Stomach (tissue), 9 donors: ENCODE results near the gene STRADA. TPM values are rescaled to one million over a fixed set of nuclear protein-coding genes. Genes with fewer than 3 reads are reported as not detected.
A peak's percentile ranks its signal among the peaks of the same experiment; 100 is the strongest.

Source experiments
- DNase-seq, 2 donors: peaks; one replicate each; pipeline versions ENCODE4 v3.0.0 to v3.0.0-alpha.2; 2013 to 2019
- H3K27ac ChIP-seq, 5 donors: fragments of 200-600 bp in 4 of 5; sonication (generic) in 4 of 5; one replicate each; pipeline ENCODE4 v1.5.1; 2013 to 2019; ENCODE audit warnings: mild to moderate bottlenecking in 1 of 5, moderate library complexity in 1 of 5
- H3K27me3 ChIP-seq, 3 donors: fragments of 200-600 bp; sonication (generic); one replicate each; pipeline ENCODE4 v1.5.1; 2017 to 2019; ENCODE audit warnings: mixed run types in 1 of 3
- H3K36me3 ChIP-seq, 4 donors: fragments of 200-600 bp; sonication (generic); 1 replicate in 3 of 4; 2 replicates in 1 of 4; pipeline ENCODE4 v1.5.1; 2016 to 2019
- H3K4me1 ChIP-seq, 4 donors: fragments of 200-600 bp; sonication (generic); one replicate each; pipeline ENCODE4 v1.5.1; 2016 to 2019
- H3K4me3 ChIP-seq, 4 donors: fragments of 200-600 bp; sonication (generic) in 3 of 4; one replicate each; pipeline ENCODE4 v1.5.1; 2016 to 2019; ENCODE audit warnings: mild to moderate bottlenecking in 1 of 4
- H3K9me3 ChIP-seq, 4 donors: fragments of 200-600 bp; sonication (generic); one replicate each; pipeline ENCODE4 v1.5.1; 2016 to 2019
- EP300 ChIP-seq: sonication (generic); formaldehyde crosslinking; IDR thresholded peaks from one replicate; pipeline ENCODE4 v1.6.1; 2017; ENCODE audit warnings: antibody characterized with exemption
- POLR2A ChIP-seq, 4 donors: fragments of 450-650 bp; IDR thresholded peaks; one replicate each; pipeline ENCODE4 v1.6.1; 2016; ENCODE audit warnings: antibody characterized with exemption in 4 of 4, control low read depth in 2 of 4, mild to moderate bottlenecking in 1 of 4, moderate library complexity in 1 of 4
- POLR2AphosphoS5 ChIP-seq, 3 donors: sonication (generic); formaldehyde crosslinking; IDR thresholded peaks; one replicate each; pipeline ENCODE4 v1.6.1; 2016; ENCODE audit warnings: antibody characterized with exemption in 3 of 3
- WGBS, 5 donors: extraction: QIAGEN DNeasy Blood & Tissue Kit in 3 of 5; methylation state at CpG; one replicate each; pipeline versions ENCODE4 v1.1.5 to v1.1.7; 2013 to 2018; 5-methylcytosine and 5-hydroxymethylcytosine counted together
- intact Hi-C: fragments of 100-400 bp; cut with DNase I; formaldehyde crosslinking; loops from one replicate; pipeline ENCODE4 v1.15.1; 2023; ENCODE audit warnings: low total_unique reads
- polyA plus RNA-seq, 3 donors: library from polyadenylated mRNA; stranded (reverse); fragments of 200-250 nt; gene quantifications; one replicate each; pipeline ENCODE4 v1.2.3, GENCODE V29; 2013
- total RNA-seq, 5 donors: library from RNA; depleted of rRNA; stranded (reverse); fragments of >200 nt; gene quantifications; one replicate each; pipeline versions ENCODE4 v1.1.0 to v1.2.3, GENCODE V29; 2014 to 2016
- TF ChIP-seq, protein P1 (sequence below), 7 experiments: fragments of 450-650 bp in 4 of 7; fragments of 200-600 bp in 3 of 7; sonication (generic) in 3 of 7; IDR thresholded peaks; one replicate each; pipeline ENCODE4 v1.5.1; 2016 to 2019; ENCODE audit warnings: antibody characterized with exemption in 7 of 7, control low read depth in 2 of 7, mild to moderate bottlenecking in 1 of 7
- donor health status: healthy with polysubstance abuse.
- donor health status: Bipolar disorder and iron deficiency.
- donor health status: healthy.

STRADA gene
- total and polyA plus RNA-seq, 8 donors = 9.8 to 56.2 (median 22.2) TPM

DNA sequence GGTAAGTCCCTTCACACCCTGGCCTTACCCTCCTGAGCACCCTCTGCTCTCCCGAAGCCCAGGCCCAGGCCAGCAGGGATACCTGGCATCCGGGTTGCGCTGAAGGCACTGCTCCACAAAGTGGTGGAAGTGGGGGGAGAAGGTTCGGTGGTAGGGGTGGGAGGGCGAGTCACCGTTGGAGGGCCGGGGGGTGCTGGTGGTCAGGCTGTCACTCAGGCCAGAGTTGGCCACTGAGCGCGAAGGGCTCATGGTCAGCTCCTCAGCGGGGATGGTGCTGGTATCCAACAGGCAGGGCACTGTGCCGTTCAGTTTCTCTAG, 37.4 kb downstream of the STRADA start:
- TF ChIP-seq, protein P1, sequence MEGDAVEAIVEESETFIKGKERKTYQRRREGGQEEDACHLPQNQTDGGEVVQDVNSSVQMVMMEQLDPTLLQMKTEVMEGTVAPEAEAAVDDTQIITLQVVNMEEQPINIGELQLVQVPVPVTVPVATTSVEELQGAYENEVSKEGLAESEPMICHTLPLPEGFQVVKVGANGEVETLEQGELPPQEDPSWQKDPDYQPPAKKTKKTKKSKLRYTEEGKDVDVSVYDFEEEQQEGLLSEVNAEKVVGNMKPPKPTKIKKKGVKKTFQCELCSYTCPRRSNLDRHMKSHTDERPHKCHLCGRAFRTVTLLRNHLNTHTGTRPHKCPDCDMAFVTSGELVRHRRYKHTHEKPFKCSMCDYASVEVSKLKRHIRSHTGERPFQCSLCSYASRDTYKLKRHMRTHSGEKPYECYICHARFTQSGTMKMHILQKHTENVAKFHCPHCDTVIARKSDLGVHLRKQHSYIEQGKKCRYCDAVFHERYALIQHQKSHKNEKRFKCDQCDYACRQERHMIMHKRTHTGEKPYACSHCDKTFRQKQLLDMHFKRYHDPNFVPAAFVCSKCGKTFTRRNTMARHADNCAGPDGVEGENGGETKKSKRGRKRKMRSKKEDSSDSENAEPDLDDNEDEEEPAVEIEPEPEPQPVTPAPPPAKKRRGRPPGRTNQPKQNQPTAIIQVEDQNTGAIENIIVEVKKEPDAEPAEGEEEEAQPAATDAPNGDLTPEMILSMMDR (IDR thresholded peaks at IDR 0.05) = no peak
- TF ChIP-seq POLR2A (IDR thresholded peaks at IDR 0.05) = no peak
- TF ChIP-seq POLR2AphosphoS5 (IDR thresholded peaks at IDR 0.05) = no peak
- no peak for TF ChIP-seq EP300
- Histone ChIP-seq H3K27me3 (no peaks in the 10 kb centered on the region), H3K9me3 (no peaks in the 10 kb centered on the region), H3K27ac (no peak overlapping the region), H3K4me1 (peaks cover 20 to 31% (median 26%) of the 10 kb centered on the region in 4 donors), H3K36me3 (peaks cover 10 to 66% (median 64%) of the 10 kb centered on the region in 4 donors), H3K4me3 (no peak overlapping the region)
- WGBS, 5 donors = 92 to 98% (median 92%) methylated on average over 8 to 11 of the region's 11 CpGs
- intact Hi-C loops = no loop called here
- DNase-seq = no peak

DNA sequence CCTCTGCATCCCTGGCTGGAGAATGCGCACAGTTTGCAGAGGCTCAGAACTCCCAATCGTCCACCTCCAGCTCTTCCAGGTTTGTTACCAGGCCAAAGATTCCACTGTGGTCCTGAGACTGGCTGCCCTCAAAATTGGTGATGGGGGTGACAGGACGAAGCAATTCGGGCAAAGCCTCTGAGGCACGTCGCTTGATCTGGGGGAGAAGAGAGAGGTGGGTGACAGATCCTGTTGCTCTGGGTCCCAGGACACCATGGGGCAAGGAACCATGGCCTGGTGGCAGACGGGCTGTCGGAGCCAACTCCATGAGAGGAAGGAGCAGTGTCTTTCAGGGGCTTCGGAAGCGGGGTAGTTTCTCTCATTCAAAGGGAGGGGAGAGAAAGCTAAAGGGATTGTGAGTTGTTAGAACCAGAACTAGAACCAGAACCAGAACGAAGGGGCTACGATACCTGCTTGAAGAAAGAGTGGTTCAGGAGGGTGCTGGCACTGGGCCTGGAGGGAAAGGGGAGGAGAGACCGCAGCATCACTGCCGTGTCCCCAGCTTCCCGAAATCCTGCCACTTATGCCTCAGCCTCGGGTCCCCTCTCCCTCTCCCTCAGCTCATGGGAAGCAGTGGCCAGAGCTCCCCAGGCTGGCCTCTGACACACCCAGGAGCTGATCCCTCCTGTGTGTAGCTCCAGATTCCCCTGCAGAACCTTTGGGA, 37.9 kb downstream of the STRADA start:
- 85 to 92% (median 89%) methylated on average over 16 of the region's 16 CpGs for WGBS, 5 donors
- no peak overlapping the region for H3K27ac ChIP-seq
- H3K36me3 ChIP-seq = peaks cover 5 to 61% (median 59%) of the 10 kb centered on the region in 4 donors
- no peak overlapping the region for H3K4me3 ChIP-seq
- H3K27me3 ChIP-seq = no peaks in the 10 kb centered on the region
- no peaks in the 10 kb centered on the region for H3K9me3 ChIP-seq
- intact Hi-C loops = no loop called here
- H3K4me1 ChIP-seq = peaks cover 25 to 36% (median 31%) of the 10 kb centered on the region in 4 donors
- DNase-seq = no peak
- TF ChIP-seq EP300 = no peak

DNA sequence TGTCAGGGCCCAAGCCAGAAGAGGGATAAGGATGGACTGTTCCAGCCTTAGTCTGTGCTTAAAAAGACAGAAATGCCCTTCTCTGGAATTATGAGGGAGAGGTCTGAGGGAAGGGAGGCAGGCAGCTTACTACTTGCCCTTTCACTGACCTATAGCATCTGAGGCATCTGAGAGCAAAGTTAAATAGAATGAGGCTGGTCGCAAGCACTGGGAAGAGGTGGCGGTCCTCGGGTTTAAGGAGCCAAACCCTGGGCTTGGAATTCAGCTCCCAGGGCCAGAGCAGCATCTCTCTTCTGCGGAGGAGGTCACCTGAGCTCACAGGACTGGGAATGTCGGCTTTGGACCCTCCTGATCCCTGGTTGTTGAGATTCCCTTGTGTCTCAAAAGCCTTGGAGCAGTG, 38.6 kb downstream of the STRADA start:
- H3K27me3 ChIP-seq = no peaks in the 10 kb centered on the region
- WGBS, 5 donors = 77 to 91% (median 85%) methylated on average over 5 of the region's 5 CpGs
- H3K9me3 ChIP-seq = no peaks in the 10 kb centered on the region
- H3K27ac ChIP-seq = peak overlapping the region in 2 of 5 donors; percentile 84 to 85
- H3K36me3 ChIP-seq = peaks cover 4 to 54% (median 52%) of the 10 kb centered on the region in 4 donors
- peaks cover 31 to 43% (median 38%) of the 10 kb centered on the region in 4 donors for H3K4me1 ChIP-seq
- TF ChIP-seq, protein P1 (IDR thresholded peaks at IDR 0.05) = no peak
- TF ChIP-seq EP300 = no peak
- no peak for TF ChIP-seq POLR2AphosphoS5 (IDR thresholded peaks at IDR 0.05)
- TF ChIP-seq POLR2A (IDR thresholded peaks at IDR 0.05) = no peak
- no peak for DNase-seq
- H3K4me3 ChIP-seq = no peak overlapping the region
- intact Hi-C loops = no loop called here

DNA sequence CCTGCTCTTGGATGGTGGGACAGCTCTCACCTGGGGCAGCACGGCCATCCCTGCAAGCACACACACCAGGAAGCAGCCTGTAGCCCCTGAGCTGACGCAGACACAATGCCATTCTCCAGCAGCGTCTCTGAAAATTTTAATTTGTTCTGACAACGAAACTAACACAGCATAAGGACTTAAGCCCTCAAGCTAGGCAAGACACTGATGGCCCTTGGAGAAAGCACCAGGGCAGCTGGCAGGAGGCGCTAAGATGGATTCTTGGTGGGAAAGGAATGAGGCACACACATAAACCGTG, 38.9 kb downstream of the STRADA start:
- intact Hi-C loops = no loop called here
- WGBS, 5 donors = 76 to 89% (median 85%) methylated on average over 6 of the region's 6 CpGs
- H3K27ac ChIP-seq = peak overlapping the region in 3 of 5 donors; percentile 84 to 87 (median 85)

More for the DNA sequence above, 38.9 kb downstream of the STRADA start:
- Histone ChIP-seq H3K4me3 (no peak overlapping the region), H3K4me1 (peaks cover 35 to 46% (median 42%) of the 10 kb centered on the region in 4 donors), H3K9me3 (no peaks in the 10 kb centered on the region), H3K36me3 (peaks cover 4 to 51% (median 50%) of the 10 kb centered on the region in 4 donors), H3K27me3 (no peaks in the 10 kb centered on the region)
- TF ChIP-seq POLR2AphosphoS5 (IDR thresholded peaks at IDR 0.05) (no peak), EP300 (no peak), POLR2A (IDR thresholded peaks at IDR 0.05) (no peak)
- TF ChIP-seq, protein P1 (IDR thresholded peaks at IDR 0.05) = no peak
- no peak for DNase-seq
